HCT116 (cell line): ENCODE data around the gene PKM. TPM values are rescaled to one million over a fixed set of nuclear protein-coding genes. Genes with fewer than 3 reads are reported as not detected.

ENCODE experiments used
- ATAC-seq: fragments of 200-7000 bp; cut with Tn5 transposase; 2 replicates; pipeline ENCODE4 v1.9.1; 2020; ENCODE audit warnings: mild to moderate bottlenecking, moderate library complexity
- BruUV-seq: library from RNA; stranded (reverse); fragments of 400-500 nt; replicated peaks from 2 replicates; lab custom pipeline; 2021; lab: Mats Ljungman, UMichigan
- CTCF ChIA-PET: fragments of 300-600 bp; sonication (Branson Sonifier 250); formaldehyde crosslinking; loops from one replicate; lab custom pipeline; 2021; ENCODE audit warnings: antibody characterized with exemption; lab: Charles Lee
- POLR2A ChIA-PET: fragments of 300-600, 350-600 bp; sonication (Branson Sonifier 250); formaldehyde crosslinking; loops from one replicate; lab custom pipeline; 2021; ENCODE audit warnings: antibody characterized with exemption; lab: Charles Lee
- RAD21 ChIA-PET, 2 experiments: fragments of 300-600 bp; sonication (Branson Sonifier 250); formaldehyde crosslinking; loops; one replicate each; lab custom pipeline; 2023; ENCODE audit warnings: low total read pairs in 2 of 2; ENCODE audit not compliant: uncharacterized antibody in 2 of 2, unreplicated experiment in 2 of 2, low non-redundant PET in 1 of 2; lab: Charles Lee
- DNase-seq: peaks from one replicate; pipeline ENCODE4 v3.0.0-alpha.2; 2010; ENCODE audit warnings: low read depth, low spot score
- H2AFZ ChIP-seq: fragments of 200-600 bp; shearing (Covaris generic), sonication (generic); 2 replicates; pipeline ENCODE4 v1.6.1; 2017; ENCODE audit warnings: low read depth, mixed run types, mixed read lengths, antibody characterized with exemption, low read length; ENCODE audit not compliant: poor library complexity, severe bottlenecking
- H3K27ac ChIP-seq: 2 replicates; pipeline ENCODE4 v1.5.1; 2012; ENCODE audit warnings: low read depth, low read length
- H3K27me3 ChIP-seq: fragments of 200-600 bp; sonication (generic); 2 replicates; pipeline ENCODE4 v1.6.1; 2016; ENCODE audit warnings: mixed run types, low read length, mixed read lengths; ENCODE audit not compliant: insufficient read depth
- H3K36me3 ChIP-seq, 2 experiments: fragments of 200-500 bp in 1 of 2; fragments of 200-600 bp in 1 of 2; sonication (Bioruptor generic) in 1 of 2; sonication (generic) in 1 of 2; 2 replicates each; pipeline versions ENCODE4 v1.5.1 to v1.6.1; 2014 to 2016; ENCODE audit warnings: low read length in 2 of 2, inconsistent platforms in 1 of 2, mixed read lengths in 1 of 2, mixed run types in 1 of 2; ENCODE audit not compliant: insufficient read depth in 2 of 2, control insufficient read depth in 1 of 2
- H3K4me1 ChIP-seq, 2 experiments: fragments of 200-600 bp in 1 of 2; sonication (generic) in 1 of 2; 2 replicates each; pipeline versions ENCODE4 v1.5.1 to v1.6.1; 2012 to 2017; ENCODE audit warnings: low read length in 2 of 2, inconsistent platforms in 1 of 2, mild to moderate bottlenecking in 1 of 2, mixed read lengths in 1 of 2, mixed run types in 1 of 2, moderate library complexity in 1 of 2; ENCODE audit not compliant: insufficient read depth in 2 of 2, control insufficient read depth in 1 of 2
- H3K4me2 ChIP-seq: fragments of 200-600 bp; sonication (generic); 2 replicates; pipeline ENCODE4 v1.6.1; 2017; ENCODE audit warnings: mixed run types, low read length, mixed read lengths
- H3K4me3 ChIP-seq, 2 experiments: fragments of 200-600 bp in 1 of 2; sonication (generic) in 1 of 2; replicated peaks in 1 of 2; 2 replicates each; pipeline ENCODE4 v1.5.1; 2011 to 2016; ENCODE audit warnings: low read length in 2 of 2, control low read depth in 1 of 2, low read depth in 1 of 2, mild to moderate bottlenecking in 1 of 2, mixed read lengths in 1 of 2, mixed run types in 1 of 2
- H3K79me2 ChIP-seq: fragments of 200-600 bp; sonication (generic); 2 replicates; pipeline ENCODE4 v1.6.1; 2017; ENCODE audit warnings: mild to moderate bottlenecking, mixed run types, low read length, moderate library complexity, mixed read lengths; ENCODE audit not compliant: insufficient read depth
- H3K9ac ChIP-seq: fragments of 200-600 bp; sonication (generic); 2 replicates; pipeline ENCODE4 v1.6.1; 2016; ENCODE audit warnings: low read length, mixed read lengths
- H3K9me2 ChIP-seq: fragments of 200-600 bp; sonication (generic), shearing (Covaris generic); 2 replicates; pipeline ENCODE4 v1.6.1; 2017; ENCODE audit warnings: mixed run types, mild to moderate bottlenecking, moderate library complexity; ENCODE audit not compliant: insufficient read depth
- H3K9me3 ChIP-seq, 2 experiments: fragments of 200-500 bp in 1 of 2; fragments of 200-600 bp in 1 of 2; sonication (Bioruptor generic) in 1 of 2; sonication (generic) in 1 of 2; 2 replicates each; pipeline ENCODE4 v1.6.1; 2014 to 2017; ENCODE audit warnings: low read length in 2 of 2, mixed read lengths in 2 of 2, inconsistent platforms in 1 of 2, low read depth in 1 of 2, mild to moderate bottlenecking in 1 of 2, mixed run types in 1 of 2, moderate library complexity in 1 of 2; ENCODE audit not compliant: control insufficient read depth in 1 of 2, insufficient read depth in 1 of 2
- H4K20me1 ChIP-seq: fragments of 200-600 bp; sonication (generic), shearing (Covaris generic); 2 replicates; pipeline ENCODE4 v1.6.1; 2017; ENCODE audit warnings: mixed run types, mild to moderate bottlenecking, moderate library complexity; ENCODE audit not compliant: insufficient read depth
- ATF3 ChIP-seq: IDR thresholded peaks from 2 replicates; pipeline ENCODE4 v1.6.1; 2012
- EGR1 ChIP-seq: IDR thresholded peaks from 2 replicates; pipeline ENCODE4 v1.6.1; 2012; ENCODE audit warnings: low read depth
- EZH2 ChIP-seq: fragments of 200-600 bp; sonication (generic); IDR thresholded peaks from 2 replicates; pipeline ENCODE4 v1.6.1; 2017; ENCODE audit warnings: antibody characterized with exemption, mixed run types
- JUND ChIP-seq: IDR thresholded peaks from 2 replicates; pipeline ENCODE4 v1.6.1; 2012
- MAX ChIP-seq: IDR thresholded peaks from 2 replicates; pipeline ENCODE4 v1.6.1; 2012
- POLR2AphosphoS5 ChIP-seq: IDR thresholded peaks from 2 replicates; pipeline ENCODE4 v1.6.1; 2011; ENCODE audit warnings: mild to moderate bottlenecking, low read depth, low read length, moderate library complexity
- SP1 ChIP-seq: IDR thresholded peaks from 2 replicates; pipeline ENCODE4 v1.6.1; 2012; ENCODE audit warnings: low read depth
- SRF ChIP-seq: IDR thresholded peaks from 2 replicates; pipeline ENCODE4 v1.6.1; 2012; ENCODE audit warnings: low read depth
- TCF7L2 ChIP-seq: IDR thresholded peaks from 2 replicates; pipeline ENCODE4 v1.7.0; 2011; ENCODE audit warnings: borderline replicate concordance, inconsistent platforms; ENCODE audit not compliant: insufficient read depth, insufficient read length; ENCODE audit errors: extremely low read depth
- ZBTB33 ChIP-seq: IDR thresholded peaks from 2 replicates; pipeline ENCODE4 v1.6.1; 2011; ENCODE audit warnings: mild to moderate bottlenecking, low read length, moderate library complexity; ENCODE audit not compliant: insufficient replicate concordance; ENCODE audit errors: extremely low read depth
- intact Hi-C: fragments of 100-400 bp; cut with micrococcal nuclease; formaldehyde crosslinking; loops from 2 replicates; pipeline ENCODE4 v1.10.0; 2022
- total RNA-seq: library from RNA; stranded (reverse); gene quantifications from one replicate; pipeline ENCODE4 v1.2.1, GENCODE V29; 2021; ENCODE audit not compliant: unreplicated experiment

Gene PKM
- total RNA-seq, 1 experiment from 2014 or later = 1,664 TPM

GRCh38 chr15:72155003-72155621 lies 75.9 kb downstream of the PKM start:
- Histone ChIP-seq H2AFZ (no peak overlapping the region), H3K4me1 (peaks cover 4 to 12% of the 10 kb centered on the region in 2 experiments; a peak in 3 of 4 replicates), H3K4me2 (no peak overlapping the region), H3K27ac (no peak overlapping the region), H3K36me3 (no peaks in the 10 kb centered on the region), H3K9me2 (no peaks in the 10 kb centered on the region), H3K27me3 (no peaks in the 10 kb centered on the region), H4K20me1 (no peaks in the 10 kb centered on the region)
- DNase-seq (no peak), ATAC-seq (no peak)
- POLR2A ChIA-PET = no interaction called here
- intact Hi-C loops = loop anchor here (5.0 kb wide), 2 partner anchors 583 to 1183 kb away; no protein-coding TSS in a partner anchor
- no TSS peak for BruUV-seq
- TF ChIP-seq EZH2 = no peak
- no peak for TF ChIP-seq ZBTB33
- TF ChIP-seq ATF3 = no peak
- no peak for TF ChIP-seq JUND
- TF ChIP-seq EGR1 = no peak
- TF ChIP-seq SP1 = no peak
- TF ChIP-seq, all 23 proteins: peak for 0
- ChIA-PET RAD21 (no interaction called here), CTCF (no interaction called here)
- Histone ChIP-seq H3K79me2 (no peaks in the 10 kb centered on the region), H3K4me3 (no peak overlapping the region), H3K9ac (no peak overlapping the region), H3K9me3 (no peaks in the 10 kb centered on the region)

- Histone ChIP-seq H2AFZ (no peak overlapping the region), H3K36me3 (no peaks in the 10 kb centered on the region), H3K9me2 (no peaks in the 10 kb centered on the region), H3K9me3 (no peaks in the 10 kb centered on the region), H3K4me2 (no peak overlapping the region), H3K79me2 (no peaks in the 10 kb centered on the region), H3K27me3 (no peaks in the 10 kb centered on the region), H3K27ac (no peak overlapping the region), H4K20me1 (no peaks in the 10 kb centered on the region), H3K9ac (no peak overlapping the region), H3K4me3 (no peak overlapping the region), H3K4me1 (peaks cover 4 to 12% of the 10 kb centered on the region in 2 experiments; a peak in 3 of 4 replicates)
- RAD21 ChIA-PET = no interaction called here
- no peak for ATAC-seq
- no peak for DNase-seq
- POLR2A ChIA-PET = no interaction called here
- TF ChIP-seq SRF (no peak), MAX (no peak), TCF7L2 (no peak), EZH2 (no peak), POLR2AphosphoS5 (no peak)
- BruUV-seq = no TSS peak
- CTCF ChIA-PET = interaction anchor here (1.4 to 1.5 kb wide), 2 partner anchors 401 to 410 kb away, joined by 3 to 10 read pairs; no protein-coding TSS in a partner anchor
- intact Hi-C loops = no loop called here
These were observed 76.7 kb downstream of the PKM start for GRCh38 chr15:72154316-72154715.
